Loucy (cell line): Measurements from ENCODE around the gene LTBP2.

ENCODE experiments used
- H2AFZ ChIP-seq: fragments of 200-600 bp; sonication (generic); 2 replicates; pipeline ENCODE4 v1.6.0; 2016; ENCODE audit warnings: antibody characterized with exemption, mild to moderate bottlenecking, low read length, moderate library complexity
- H3F3A ChIP-seq: fragments of 200-600 bp; 2 replicates; pipeline ENCODE4 v1.6.0; 2016; ENCODE audit warnings: antibody characterized with exemption, low read depth, mild to moderate bottlenecking
- H3K27me3 ChIP-seq: fragments of 200-600 bp; sonication (generic); 2 replicates; pipeline ENCODE4 v1.6.1; 2014; ENCODE audit warnings: low read length, mild to moderate bottlenecking; ENCODE audit not compliant: insufficient read depth, poor library complexity, severe bottlenecking
- H3K36me3 ChIP-seq: fragments of 200-600 bp; sonication (generic); 2 replicates; pipeline ENCODE4 v1.6.1; 2016; ENCODE audit warnings: low read length; ENCODE audit not compliant: insufficient read depth
- H3K4me1 ChIP-seq: fragments of 200-600 bp; sonication (generic); 2 replicates; pipeline ENCODE4 v1.5.1; 2014; ENCODE audit warnings: low read length, mild to moderate bottlenecking; ENCODE audit not compliant: insufficient read depth, poor library complexity, severe bottlenecking
- H3K4me2 ChIP-seq: fragments of 200-600 bp; sonication (generic); 2 replicates; pipeline ENCODE4 v1.6.0; 2014; ENCODE audit warnings: antibody characterized with exemption, low read length, low read depth, mild to moderate bottlenecking; ENCODE audit not compliant: poor library complexity, severe bottlenecking
- H3K4me3 ChIP-seq: fragments of 200-600 bp; sonication (generic); 2 replicates; pipeline ENCODE4 v1.5.1; 2014; ENCODE audit warnings: low read length, mild to moderate bottlenecking, mixed read lengths; ENCODE audit not compliant: poor library complexity, severe bottlenecking
- H3K79me2 ChIP-seq: fragments of 200-600 bp; sonication (generic); 2 replicates; pipeline ENCODE4 v1.6.1; 2014; ENCODE audit warnings: low read length; ENCODE audit not compliant: insufficient read depth
- H3K9ac ChIP-seq: fragments of 200-600 bp; sonication (generic); 2 replicates; pipeline ENCODE4 v1.6.0; 2014; ENCODE audit warnings: mild to moderate bottlenecking, low read depth, low read length, moderate library complexity; ENCODE audit not compliant: poor library complexity, severe bottlenecking
- H3K9me2 ChIP-seq: fragments of 200-600 bp; sonication (generic); replicated peaks from 2 replicates; pipeline ENCODE4 v1.6.1; 2016; ENCODE audit warnings: low read depth, low read length, mixed read lengths
- H3K9me3 ChIP-seq: fragments of 200-600 bp; sonication (generic); 2 replicates; pipeline ENCODE4 v1.6.1; 2014; ENCODE audit warnings: mild to moderate bottlenecking, antibody characterized with exemption, low read length, low read depth; ENCODE audit not compliant: insufficient read depth
- H4K20me1 ChIP-seq: fragments of 200-600 bp; sonication (generic); 2 replicates; pipeline ENCODE4 v1.6.0; 2014; ENCODE audit warnings: antibody characterized with exemption, low read length, mild to moderate bottlenecking; ENCODE audit not compliant: insufficient read depth, poor library complexity, severe bottlenecking
- EZH2phosphoT487 ChIP-seq: fragments of 200-600 bp; IDR thresholded peaks from 2 replicates; pipeline ENCODE4 v1.6.1; 2018; ENCODE audit warnings: antibody characterized with exemption, mild to moderate bottlenecking, moderate library complexity, borderline replicate concordance
- TF ChIP-seq, protein P1 (sequence below): fragments of 200-600 bp; sonication (generic); conservative IDR thresholded peaks from 2 replicates; pipeline ENCODE4 v1.5.1; 2014; ENCODE audit warnings: mild to moderate bottlenecking, antibody characterized with exemption, low read length

The LTBP2 gene

GRCh38 chr14:74645756-74646470 lies 33.9 kb upstream of the LTBP2 start:
- Histone ChIP-seq H3K4me2 (no peak overlapping the region), H3K27me3 (no peaks in the 10 kb centered on the region), H3K79me2 (no peaks in the 10 kb centered on the region), H3K4me1 (no peaks in the 10 kb centered on the region), H3K9me3 (no peaks in the 10 kb centered on the region), H3K36me3 (no peaks in the 10 kb centered on the region), H2AFZ (no peak overlapping the region), H3K9me2 (no peaks in the 10 kb centered on the region), H3K4me3 (no peak overlapping the region), H4K20me1 (no peaks in the 10 kb centered on the region), H3F3A (no peaks in the 10 kb centered on the region), H3K9ac (no peak overlapping the region)
- TF ChIP-seq, protein P1, sequence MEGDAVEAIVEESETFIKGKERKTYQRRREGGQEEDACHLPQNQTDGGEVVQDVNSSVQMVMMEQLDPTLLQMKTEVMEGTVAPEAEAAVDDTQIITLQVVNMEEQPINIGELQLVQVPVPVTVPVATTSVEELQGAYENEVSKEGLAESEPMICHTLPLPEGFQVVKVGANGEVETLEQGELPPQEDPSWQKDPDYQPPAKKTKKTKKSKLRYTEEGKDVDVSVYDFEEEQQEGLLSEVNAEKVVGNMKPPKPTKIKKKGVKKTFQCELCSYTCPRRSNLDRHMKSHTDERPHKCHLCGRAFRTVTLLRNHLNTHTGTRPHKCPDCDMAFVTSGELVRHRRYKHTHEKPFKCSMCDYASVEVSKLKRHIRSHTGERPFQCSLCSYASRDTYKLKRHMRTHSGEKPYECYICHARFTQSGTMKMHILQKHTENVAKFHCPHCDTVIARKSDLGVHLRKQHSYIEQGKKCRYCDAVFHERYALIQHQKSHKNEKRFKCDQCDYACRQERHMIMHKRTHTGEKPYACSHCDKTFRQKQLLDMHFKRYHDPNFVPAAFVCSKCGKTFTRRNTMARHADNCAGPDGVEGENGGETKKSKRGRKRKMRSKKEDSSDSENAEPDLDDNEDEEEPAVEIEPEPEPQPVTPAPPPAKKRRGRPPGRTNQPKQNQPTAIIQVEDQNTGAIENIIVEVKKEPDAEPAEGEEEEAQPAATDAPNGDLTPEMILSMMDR: no peak
- no peak for TF ChIP-seq EZH2phosphoT487

- TF ChIP-seq, protein P1: no peak
- TF ChIP-seq EZH2phosphoT487: no peak
- Histone ChIP-seq H3K79me2 (no peaks in the 10 kb centered on the region), H3K9me3 (no peaks in the 10 kb centered on the region), H3K9me2 (no peaks in the 10 kb centered on the region), H3K27me3 (no peaks in the 10 kb centered on the region), H2AFZ (no peak overlapping the region), H3K36me3 (no peaks in the 10 kb centered on the region), H3F3A (no peaks in the 10 kb centered on the region), H3K4me1 (no peaks in the 10 kb centered on the region), H4K20me1 (no peaks in the 10 kb centered on the region), H3K9ac (no peak overlapping the region), H3K4me2 (no peak overlapping the region), H3K4me3 (no peak overlapping the region)
Measured at GRCh38 chr14:74645244-74645643, 33.2 kb upstream of the LTBP2 start.

- Histone ChIP-seq H3K9me3 (no peaks in the 10 kb centered on the region), H3K36me3 (no peaks in the 10 kb centered on the region), H3K9ac (no peak overlapping the region), H3K27me3 (no peaks in the 10 kb centered on the region), H3K9me2 (no peaks in the 10 kb centered on the region), H3F3A (no peaks in the 10 kb centered on the region), H2AFZ (no peak overlapping the region), H3K4me1 (no peaks in the 10 kb centered on the region), H3K4me3 (no peak overlapping the region), H3K4me2 (no peak overlapping the region), H4K20me1 (no peaks in the 10 kb centered on the region), H3K79me2 (no peaks in the 10 kb centered on the region)
- no peak for TF ChIP-seq EZH2phosphoT487
Measured at GRCh38 chr14:74641601-74642391, 29.8 kb upstream of the LTBP2 start.
